HEK293 (cell line): Measurements from ENCODE around the gene FAT2.

Experiments used
- CTCF ChIA-PET: fragments of 350-600 bp; formaldehyde crosslinking; extraction: SDS; loops from one replicate; lab custom pipeline; 2021; ENCODE audit warnings: antibody characterized with exemption; lab: Yijun Ruan, JAX
- POLR2A ChIA-PET: fragments of 300-600 bp; formaldehyde crosslinking; extraction: SDS; loops from one replicate; lab custom pipeline; 2020; ENCODE audit warnings: antibody characterized with exemption, inconsistent platforms; lab: Yijun Ruan, JAX
- H3K27ac ChIP-seq: fragments of 200-500 bp; sonication (Bioruptor generic); 2 replicates; pipeline ENCODE4 v1.5.1; 2014; ENCODE audit warnings: low read depth, low read length, control low read depth, inconsistent platforms; ENCODE audit errors: extremely low read depth
- H3K36me3 ChIP-seq, 2 experiments: fragments of 200-500 bp in 1 of 2; sonication (Bioruptor generic) in 1 of 2; 1 replicate in 1 of 2; 2 replicates in 1 of 2; pipeline ENCODE4 v1.5.1; 2014 to 2017; ENCODE audit warnings: inconsistent platforms in 2 of 2, low read length in 2 of 2; ENCODE audit not compliant: control insufficient read depth in 2 of 2, insufficient read depth in 1 of 2
- H3K4me1 ChIP-seq: fragments of 200-500 bp; sonication (Bioruptor generic); 2 replicates; pipeline ENCODE4 v1.5.1; 2014; ENCODE audit warnings: mild to moderate bottlenecking, low read length, inconsistent platforms; ENCODE audit not compliant: control insufficient read depth, insufficient read depth
- H3K4me3 ChIP-seq: 2 replicates; pipeline ENCODE4 v1.5.1; 2011; ENCODE audit warnings: low read depth, mild to moderate bottlenecking, control low read depth, low read length, moderate library complexity
- H3K9me3 ChIP-seq: fragments of 200-500 bp; sonication (Bioruptor generic); 2 replicates; pipeline ENCODE4 v1.5.1; 2014; ENCODE audit warnings: low read depth, low read length, inconsistent platforms; ENCODE audit not compliant: control insufficient read depth, insufficient read depth
- AEBP2 ChIP-seq: fragments of 450-650 bp; formaldehyde crosslinking; IDR thresholded peaks from 2 replicates; pipeline ENCODE4 v1.5.1; 2016; ENCODE audit warnings: missing biosample characterization, missing genetic modification characterization, borderline replicate concordance
- BCL11A ChIP-seq: fragments of 450-650 bp; formaldehyde crosslinking; IDR thresholded peaks from 2 replicates; pipeline ENCODE4 v1.5.1; 2016; ENCODE audit warnings: low read depth, missing biosample characterization, missing genetic modification characterization
- EGR2 ChIP-seq: fragments of 450-650 bp; formaldehyde crosslinking; IDR thresholded peaks from 2 replicates; pipeline ENCODE4 v1.5.1; 2016; ENCODE audit warnings: low read depth, missing biosample characterization, missing genetic modification characterization
- HIC1 ChIP-seq: fragments of 450-650 bp; formaldehyde crosslinking; IDR thresholded peaks from 2 replicates; pipeline ENCODE4 v1.5.1; 2016; ENCODE audit warnings: missing biosample characterization, missing genetic modification characterization
- OVOL3 ChIP-seq: fragments of 450-650 bp; formaldehyde crosslinking; IDR thresholded peaks from 2 replicates; pipeline ENCODE4 v1.5.1; 2016; ENCODE audit warnings: missing biosample characterization, missing genetic modification characterization
- PATZ1 ChIP-seq: fragments of 450-650 bp; formaldehyde crosslinking; IDR thresholded peaks from 2 replicates; pipeline ENCODE4 v1.5.1; 2016; ENCODE audit warnings: missing biosample characterization, missing genetic modification characterization
- SP2 ChIP-seq: fragments of 450-650 bp; formaldehyde crosslinking; IDR thresholded peaks from 2 replicates; pipeline ENCODE4 v1.5.1; 2016; ENCODE audit warnings: missing biosample characterization, missing genetic modification characterization
- ZBTB26 ChIP-seq: fragments of 450-650 bp; formaldehyde crosslinking; optimal IDR thresholded peaks from 2 replicates; pipeline ENCODE3; 2016; ENCODE audit warnings: missing biosample characterization, mild to moderate bottlenecking, missing genetic modification characterization
- ZBTB48 ChIP-seq: fragments of 450-650 bp; formaldehyde crosslinking; IDR thresholded peaks from 2 replicates; pipeline ENCODE4 v1.5.1; 2016; ENCODE audit warnings: missing biosample characterization, missing genetic modification characterization
- ZBTB8A ChIP-seq: fragments of 450-650 bp; formaldehyde crosslinking; IDR thresholded peaks from 2 replicates; pipeline ENCODE4 v1.5.1; 2016; ENCODE audit warnings: missing biosample characterization, missing genetic modification characterization
- ZFHX2 ChIP-seq: fragments of 450-650 bp; formaldehyde crosslinking; conservative IDR thresholded peaks from 2 replicates; pipeline ENCODE4 v1.5.1; 2016; ENCODE audit warnings: missing biosample characterization, missing genetic modification characterization
- ZNF169 ChIP-seq: fragments of 450-650 bp; formaldehyde crosslinking; IDR thresholded peaks from 2 replicates; pipeline ENCODE4 v1.5.1; 2016; ENCODE audit warnings: missing biosample characterization, missing genetic modification characterization
- ZNF202 ChIP-seq: fragments of 450-650 bp; formaldehyde crosslinking; IDR thresholded peaks from 2 replicates; pipeline ENCODE4 v1.5.1; 2016; ENCODE audit warnings: missing biosample characterization, missing genetic modification characterization, borderline replicate concordance
- ZNF324 ChIP-seq: fragments of 450-650 bp; formaldehyde crosslinking; IDR thresholded peaks from 2 replicates; pipeline ENCODE4 v1.5.1; 2016; ENCODE audit warnings: missing biosample characterization, missing genetic modification characterization
- ZNF354C ChIP-seq: fragments of 450-650 bp; formaldehyde crosslinking; IDR thresholded peaks from 2 replicates; pipeline ENCODE4 v1.5.1; 2016; ENCODE audit warnings: missing biosample characterization, missing genetic modification characterization, low read depth, borderline replicate concordance
- ZNF639 ChIP-seq: fragments of 450-650 bp; formaldehyde crosslinking; IDR thresholded peaks from 2 replicates; pipeline ENCODE4 v1.5.1; 2016; ENCODE audit warnings: missing biosample characterization, missing genetic modification characterization
- ZNF654 ChIP-seq: fragments of 450-650 bp; formaldehyde crosslinking; IDR thresholded peaks from 2 replicates; pipeline ENCODE4 v1.5.1; 2016; ENCODE audit warnings: low read depth, missing biosample characterization, missing genetic modification characterization
- ZNF664 ChIP-seq: fragments of 450-650 bp; formaldehyde crosslinking; IDR thresholded peaks from 2 replicates; pipeline ENCODE4 v1.5.1; 2016; ENCODE audit warnings: missing biosample characterization, missing genetic modification characterization
- ZNF792 ChIP-seq: fragments of 450-650 bp; formaldehyde crosslinking; IDR thresholded peaks from 2 replicates; pipeline ENCODE4 v1.5.1; 2016; ENCODE audit warnings: missing biosample characterization, missing genetic modification characterization

Gene FAT2

GRCh38 chr5:151589878-151590570, 1.1 kb downstream of the FAT2 start (continued):
- TF ChIP-seq BCL11A (tag by site-specific recombination) (no peak), SP2 (tag by site-specific recombination) (no peak), PATZ1 (tag by site-specific recombination) (no peak), ZNF639 (tag by site-specific recombination) (no peak), ZNF792 (tag by site-specific recombination) (no peak), ZNF202 (no peak), ZBTB26 (tag by site-specific recombination) (no peak), ZNF664 (tag by site-specific recombination) (no peak), OVOL3 (tag by site-specific recombination) (no peak), ZNF169 (tag by site-specific recombination) (no peak)

- ChIA-PET CTCF (interaction anchor here (0.6 to 0.7 kb wide), 2 partner anchors 64 to 248 kb away, joined by 3 read pairs; no protein-coding TSS in a partner anchor), POLR2A (no interaction called here)
- Histone ChIP-seq H3K36me3 (no peaks in the 10 kb centered on the region), H3K9me3 (no peaks in the 10 kb centered on the region), H3K27ac (no peak overlapping the region), H3K4me1 (no peaks in the 10 kb centered on the region), H3K4me3 (no peak overlapping the region)
- no peak for TF ChIP-seq ZNF354C (tag by site-specific recombination)
- TF ChIP-seq ZBTB8A = no peak
- TF ChIP-seq ZNF654 (tag by site-specific recombination) = no peak
- TF ChIP-seq EGR2 (tag by site-specific recombination) = peak; percentile 77
- TF ChIP-seq AEBP2 (tag by site-specific recombination) = no peak
- no peak for TF ChIP-seq OVOL3 (tag by site-specific recombination)
- no peak for TF ChIP-seq ZNF324 (tag by site-specific recombination)
- TF ChIP-seq ZFHX2 (tag by site-specific recombination) = peak; percentile 56
- no peak for TF ChIP-seq ZBTB48
- TF ChIP-seq HIC1 (tag by site-specific recombination) = no peak
Observed at GRCh38 chr5:151587796-151588555, 3.2 kb downstream of the FAT2 start.
